H1 (cell line): Measurements from ENCODE around the gene CDC42BPB. TPM values are rescaled to one million over a fixed set of nuclear protein-coding genes. Genes with fewer than 3 reads are reported as not detected.

Source experiments
- BACH1 ChIP-seq: IDR thresholded peaks from 2 replicates; pipeline ENCODE4 v1.6.1; 2012; ENCODE audit warnings: low read length, improper control_type of control experiment
- BCL11A ChIP-seq, 2 experiments: IDR thresholded peaks; one replicate each; pipeline ENCODE4 v1.6.1; 2011; ENCODE audit warnings: low read depth in 2 of 2, low read length in 2 of 2, mild to moderate bottlenecking in 2 of 2
- CEBPB ChIP-seq: IDR thresholded peaks from 2 replicates; pipeline ENCODE4 v1.6.1; 2012; ENCODE audit warnings: low read depth, low read length
- CHD2 ChIP-seq: IDR thresholded peaks from 2 replicates; pipeline ENCODE4 v1.6.1; 2012; ENCODE audit warnings: low read length, improper control_type of control experiment
- HDAC2 ChIP-seq, 2 experiments: fragments of 300-600 bp in 1 of 2; sonication (generic) in 1 of 2; IDR thresholded peaks; 2 replicates each; pipeline ENCODE4 v1.6.1; 2011 to 2012; ENCODE audit warnings: low read depth in 2 of 2, low read length in 2 of 2, mild to moderate bottlenecking in 2 of 2, moderate library complexity in 2 of 2, borderline replicate concordance in 1 of 2, inconsistent platforms in 1 of 2
- SUZ12 ChIP-seq: fragments of 200-600 bp; sonication (generic); IDR thresholded peaks from 2 replicates; pipeline ENCODE4 v1.6.1; 2012; ENCODE audit warnings: mild to moderate bottlenecking, inconsistent platforms, low read length, moderate library complexity, mixed read lengths
- TEAD4 ChIP-seq: IDR thresholded peaks from 2 replicates; pipeline ENCODE4 v1.6.1; 2012; ENCODE audit warnings: low read depth, low read length, inconsistent platforms, mixed read lengths
- polyA plus RNA-seq, 7 experiments: library from polyadenylated mRNA; depleted of rRNA in 3 of 7; stranded (reverse) in 5 of 7; unstranded in 2 of 7; fragments of >200 nt in 5 of 7; fragments of 200-250 nt in 2 of 7; gene quantifications; 1 replicate in 5 of 7; 2 replicates in 1 of 7; 4 replicates in 1 of 7; pipeline versions ENCODE4 v1.2.1 to v1.2.3, GENCODE V29; 2011 to 2013; ENCODE audit warnings: missing spikeins in 2 of 7, mixed read lengths in 2 of 7
- total RNA-seq: library from RNA; stranded (reverse); fragmentation: NEBNext Ultra II Directional; extraction: Animal tissue kit (Norgen Biotek cat#: 25700); gene quantifications from 2 replicates; pipeline ENCODE4 v1.2.1, GENCODE V29; 2021

CDC42BPB gene
- total and polyA plus RNA-seq, 2 of the 8 experiments (the other 6 are each of a cell fraction or from before 2014, with no cell fraction given): 51.2 to 88.2 TPM

DNA sequence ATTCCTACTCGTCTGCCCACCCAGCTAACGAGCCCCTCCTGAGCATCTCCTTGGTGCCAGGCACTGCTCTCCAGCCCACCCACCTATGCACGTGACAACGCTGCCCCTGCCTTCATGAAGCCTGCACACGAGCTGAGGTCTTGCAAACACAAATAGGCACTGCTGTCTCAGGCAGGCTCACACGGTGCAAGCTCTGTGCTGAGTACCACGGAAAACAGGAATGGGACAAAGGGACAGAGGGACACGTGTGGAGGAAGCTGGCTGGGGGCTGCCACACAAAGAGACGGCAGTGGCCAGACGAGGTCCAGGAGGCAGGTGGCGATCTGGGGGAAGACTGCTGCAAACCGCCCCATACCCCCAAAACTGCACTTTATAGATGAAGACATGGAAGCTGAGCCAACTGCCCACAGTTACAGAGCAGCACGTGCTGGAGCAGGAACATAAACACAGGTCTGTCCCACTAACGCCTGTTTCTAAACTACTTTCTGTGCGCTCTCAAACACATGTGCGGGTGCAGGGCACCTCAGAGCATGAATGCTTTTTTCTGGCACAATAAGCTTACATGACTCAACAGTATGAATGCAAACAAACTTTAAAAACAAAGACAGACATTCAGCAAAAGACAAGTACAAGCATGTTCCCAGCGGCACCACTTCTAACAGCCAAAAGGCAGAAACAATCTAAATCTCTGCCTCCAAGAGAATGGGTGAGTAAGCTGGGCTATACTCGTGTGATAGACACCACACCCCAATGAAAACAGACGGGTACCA, 70.4 kb downstream of the CDC42BPB start (continued):
- TF ChIP-seq SUZ12 (no peak), TEAD4 (no peak), HDAC2 (IDR thresholded peaks at IDR 0.05; ENCODE audit: borderline replicate concordance in 1 of 2, low read depth in 2 of 2, low read length in 2 of 2) (no peak), BCL11A (IDR thresholded peaks at IDR 0.05; ENCODE audit: low read depth in 2 of 2, low read length in 2 of 2) (no peak), CEBPB (no peak), BACH1 (no peak), CHD2 (no peak)
